HUES6 (cell line): ENCODE data around the gene NUDCD2.
A peak's percentile ranks its signal among the peaks of the same experiment; 100 is the strongest.

Experiments used
- H3K27ac ChIP-seq: 2 replicates; pipeline ENCODE4 v1.7.0; 2013; ENCODE audit warnings: low read depth, mild to moderate bottlenecking, low read length, inconsistent platforms
- H3K27me3 ChIP-seq: 2 replicates; pipeline ENCODE4 v1.6.1; 2013; ENCODE audit warnings: low read length; ENCODE audit not compliant: control insufficient read depth, insufficient read depth
- H3K36me3 ChIP-seq: 2 replicates; pipeline ENCODE4 v1.6.1; 2013; ENCODE audit warnings: low read length; ENCODE audit not compliant: control insufficient read depth, insufficient read depth
- H3K4me1 ChIP-seq: 2 replicates; pipeline ENCODE4 v1.6.1; 2013; ENCODE audit warnings: low read length; ENCODE audit not compliant: control insufficient read depth, insufficient read depth
- H3K4me3 ChIP-seq: 2 replicates; pipeline ENCODE4 v1.5.1; 2013; ENCODE audit warnings: low read depth, low read length
- H3K9ac ChIP-seq: one replicate; pipeline ENCODE4 v1.6.1; 2013; ENCODE audit warnings: mild to moderate bottlenecking, low read length
- H3K9me3 ChIP-seq: 2 replicates; pipeline ENCODE4 v1.6.1; 2013; ENCODE audit warnings: low read depth, low read length; ENCODE audit not compliant: control insufficient read depth, insufficient read depth

Gene NUDCD2, protein sequence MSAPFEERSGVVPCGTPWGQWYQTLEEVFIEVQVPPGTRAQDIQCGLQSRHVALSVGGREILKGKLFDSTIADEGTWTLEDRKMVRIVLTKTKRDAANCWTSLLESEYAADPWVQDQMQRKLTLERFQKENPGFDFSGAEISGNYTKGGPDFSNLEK

DNA sequence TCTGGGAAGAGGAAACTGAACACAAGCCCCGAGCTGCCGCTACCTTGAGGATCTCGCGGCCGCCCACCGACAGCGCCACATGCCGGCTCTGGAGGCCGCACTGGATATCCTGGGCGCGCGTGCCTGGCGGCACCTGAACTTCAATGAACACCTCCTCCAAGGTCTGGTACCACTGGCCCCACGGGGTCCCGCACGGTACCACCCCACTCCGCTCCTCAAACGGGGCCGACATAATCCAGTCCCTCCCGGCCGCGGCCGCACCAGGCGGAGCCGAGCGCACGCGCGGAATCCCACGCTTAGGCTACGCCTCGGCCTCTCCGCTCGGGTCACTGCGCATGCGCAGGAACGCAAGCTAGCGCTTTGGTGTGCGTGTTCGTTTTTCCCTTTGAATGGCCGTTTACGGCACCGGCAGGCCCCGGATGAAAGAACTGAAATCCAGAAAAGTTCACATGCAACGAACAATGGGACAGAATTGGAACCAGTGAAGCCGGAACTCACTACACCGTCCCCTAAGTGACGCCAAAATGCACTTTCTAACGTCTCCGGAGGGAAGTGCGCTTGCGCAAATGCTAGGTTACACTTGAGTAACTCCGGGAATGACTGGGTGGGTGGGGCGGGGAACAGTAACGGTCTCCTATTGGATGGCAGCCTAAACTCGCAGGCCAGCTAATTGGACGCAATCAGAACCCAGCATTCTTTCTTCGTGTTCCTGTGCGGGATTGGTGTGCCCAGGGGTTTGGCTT is at the start of gene NUDCD2:
Gene NUDCD2, minus strand, starts transcription at position 284 of the 743 bp plus-strand sequence. Its CDS starts 52 bp downstream, at position 232.
- H3K9me3 ChIP-seq, result no peaks in the 10 kb centered on the region
- peak within 1 kb of the TSS; percentile 98 for H3K9ac ChIP-seq
- peak within 1 kb of the TSS; percentile 96 for H3K27ac ChIP-seq
- H3K27me3 ChIP-seq, result no peaks in the 10 kb centered on the region
- H3K4me3 ChIP-seq, result peak within 1 kb of the TSS; percentile 92
- peaks cover 5% of the 10 kb centered on the region; the same call in 1 of the 2 replicates for H3K4me1 ChIP-seq
- H3K36me3 ChIP-seq, result peaks cover 27% of the 10 kb centered on the region

DNA sequence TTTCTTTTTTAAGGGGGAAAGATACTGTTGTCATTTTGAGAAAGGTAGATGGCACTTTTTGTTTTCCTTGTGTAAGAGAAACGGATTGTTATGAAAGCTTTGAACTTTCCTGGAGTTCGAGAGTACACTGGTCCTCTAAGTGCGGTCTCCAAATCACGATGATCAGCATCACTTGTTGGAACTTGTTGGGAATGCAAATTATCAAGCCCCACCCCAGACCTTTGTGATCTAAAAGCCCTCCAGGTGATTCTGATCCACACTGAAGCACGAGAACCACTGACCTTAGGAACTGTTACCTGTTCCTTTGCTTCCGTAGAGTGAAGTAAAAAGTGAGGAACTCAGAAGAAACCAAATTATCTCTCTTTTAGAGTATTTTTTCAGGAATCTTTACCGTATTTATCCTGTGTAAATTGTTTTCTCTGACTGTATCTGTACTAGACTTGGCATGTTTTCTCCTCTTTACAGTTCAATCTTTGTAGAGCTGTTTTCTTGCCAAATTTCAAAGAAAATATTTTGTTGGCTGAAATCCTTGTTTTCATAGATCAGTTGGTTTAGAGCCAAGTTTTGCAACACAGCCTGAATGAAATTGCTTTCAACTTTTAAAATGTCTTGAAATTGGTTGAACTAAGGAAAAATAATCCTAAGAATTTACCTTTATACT is 49.5 kb upstream of the NUDCD2 start:
- Histone ChIP-seq H3K4me3 (peak overlapping the region; percentile 27), H3K9me3 (no peaks in the 10 kb centered on the region), H3K27ac (peak overlapping the region; percentile 12; the same call in 1 of the 2 replicates), H3K27me3 (no peaks in the 10 kb centered on the region), H3K9ac (no peak overlapping the region), H3K4me1 (peaks cover 21% of the 10 kb centered on the region), H3K36me3 (peaks cover 29% of the 10 kb centered on the region)

DNA sequence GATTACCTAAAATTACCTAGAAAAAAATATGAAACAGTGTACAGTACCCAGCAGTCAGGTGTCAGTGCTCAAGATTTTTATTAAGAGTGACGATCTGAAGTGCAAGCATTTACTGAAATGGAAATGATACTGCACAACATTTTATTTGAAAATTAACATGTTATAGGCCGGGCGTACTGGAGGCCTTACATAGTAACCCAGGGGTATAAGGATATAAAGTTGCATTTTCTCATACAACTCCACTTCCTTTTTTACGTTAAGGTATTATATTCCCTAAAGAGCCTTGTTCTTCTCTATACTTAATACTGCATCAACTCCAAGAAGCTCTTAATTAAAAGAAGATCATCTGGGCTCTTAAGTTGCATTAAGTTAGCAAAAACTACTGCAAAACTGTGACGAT is 48.9 kb upstream of the NUDCD2 start:
- peak overlapping the region; percentile 12; the same call in 1 of the 2 replicates for H3K27ac ChIP-seq
- no peaks in the 10 kb centered on the region for H3K27me3 ChIP-seq
- peak overlapping the region; percentile 27 for H3K4me3 ChIP-seq
- H3K9ac ChIP-seq, result no peak overlapping the region
- H3K36me3 ChIP-seq, result peaks cover 22% of the 10 kb centered on the region
- H3K4me1 ChIP-seq, result peaks cover 21% of the 10 kb centered on the region
- no peaks in the 10 kb centered on the region for H3K9me3 ChIP-seq

DNA sequence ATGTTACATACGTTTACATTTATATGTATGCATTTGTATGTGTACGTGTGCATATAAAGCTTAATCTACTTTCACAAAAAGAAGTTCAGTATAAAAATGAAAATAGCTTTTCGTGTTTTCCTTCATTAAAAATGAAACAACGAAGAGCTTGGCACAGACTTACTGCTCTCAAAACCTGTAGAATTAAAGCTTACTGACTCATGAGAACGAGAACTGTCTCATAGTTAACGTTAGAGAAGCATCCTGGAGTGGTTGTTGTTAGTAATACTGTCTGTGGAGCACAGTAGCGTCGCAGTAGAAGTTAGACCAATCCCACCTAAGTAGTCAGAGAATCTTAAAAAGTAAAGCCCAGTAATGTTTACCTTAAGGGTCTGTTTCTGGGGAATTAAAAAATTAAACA is 46.8 kb upstream of the NUDCD2 start:
- H3K4me3 ChIP-seq, result peak overlapping the region; percentile 92
- H3K36me3 ChIP-seq, result peaks cover 2% of the 10 kb centered on the region
- H3K27ac ChIP-seq, result no peak overlapping the region
- H3K9ac ChIP-seq, result peak overlapping the region; percentile 90
- no peaks in the 10 kb centered on the region for H3K9me3 ChIP-seq
- H3K4me1 ChIP-seq, result peaks cover 31% of the 10 kb centered on the region
- H3K27me3 ChIP-seq, result no peaks in the 10 kb centered on the region

DNA sequence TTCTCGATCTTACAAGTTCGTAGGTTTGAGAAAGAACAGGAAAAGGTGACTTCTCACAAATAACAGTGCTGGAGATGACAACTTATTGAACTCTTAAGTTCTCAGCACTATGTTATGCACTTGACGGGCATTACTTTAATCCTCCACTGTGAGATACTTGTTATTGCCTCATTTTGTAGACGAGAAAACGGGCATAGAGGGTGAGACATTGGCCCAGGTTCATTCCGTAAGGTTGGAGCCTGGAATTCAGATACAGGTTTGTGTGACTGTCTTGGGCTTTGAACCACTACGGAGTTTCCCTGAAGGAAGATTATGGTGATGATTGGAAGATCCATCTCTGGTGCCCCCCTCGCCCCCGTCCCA is 46.2 kb upstream of the NUDCD2 start:
- no peaks in the 10 kb centered on the region for H3K9me3 ChIP-seq
- H3K4me3 ChIP-seq, result peak overlapping the region; percentile 92
- no peaks in the 10 kb centered on the region for H3K27me3 ChIP-seq
- no peaks in the 10 kb centered on the region for H3K36me3 ChIP-seq
- H3K27ac ChIP-seq, result peak overlapping the region; percentile 97
- peaks cover 31% of the 10 kb centered on the region for H3K4me1 ChIP-seq
- peak overlapping the region; percentile 90 for H3K9ac ChIP-seq

DNA sequence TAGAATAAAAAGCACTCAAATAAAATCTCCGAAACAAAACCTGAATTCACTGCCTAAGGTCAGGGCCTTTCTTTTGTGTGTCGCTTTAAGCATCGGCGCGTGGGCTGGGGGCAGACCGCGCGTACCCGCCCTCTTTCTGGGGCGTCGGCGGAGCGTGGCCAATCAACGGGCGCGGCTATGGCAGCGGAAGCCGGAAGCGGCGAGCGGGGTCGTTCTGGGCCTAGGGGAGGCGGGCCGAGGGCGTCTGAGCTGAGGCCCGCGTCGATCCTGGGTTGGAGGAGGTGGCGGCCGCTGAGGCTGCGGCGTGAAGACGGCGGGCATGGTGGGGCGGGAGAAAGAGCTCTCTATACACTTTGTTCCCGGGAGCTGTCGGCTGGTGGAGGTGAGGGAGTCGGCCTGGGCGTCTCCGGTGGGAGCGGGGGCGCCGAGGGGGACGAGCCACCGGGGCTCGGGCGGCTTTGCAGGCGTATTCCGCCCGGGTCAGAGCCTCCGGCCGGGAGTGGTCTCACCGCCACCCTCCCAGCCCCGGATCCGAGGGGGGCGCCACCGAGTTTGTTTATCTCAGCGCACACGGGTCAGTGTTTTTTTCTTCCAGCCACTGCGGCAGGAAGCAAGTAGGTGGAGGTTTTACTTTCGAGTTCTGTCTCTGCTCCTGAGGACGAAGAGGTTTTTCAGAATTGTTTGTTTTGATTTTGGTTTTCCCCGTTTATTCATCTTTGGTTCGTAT is 45.6 kb upstream of the NUDCD2 start, which contains the start of gene MAT2B:
Gene MAT2B, plus strand, starts transcription at position 252 of the 727 bp plus-strand sequence. Its CDS starts 68 bp downstream, at position 320.
- Histone ChIP-seq H3K4me3 (peak within 1 kb of the TSS; percentile 92), H3K9ac (peak within 1 kb of the TSS; percentile 90), H3K9me3 (no peaks in the 10 kb centered on the region), H3K27me3 (no peaks in the 10 kb centered on the region), H3K36me3 (no peaks in the 10 kb centered on the region), H3K27ac (peak within 1 kb of the TSS; percentile 97), H3K4me1 (peaks cover 31% of the 10 kb centered on the region)

DNA sequence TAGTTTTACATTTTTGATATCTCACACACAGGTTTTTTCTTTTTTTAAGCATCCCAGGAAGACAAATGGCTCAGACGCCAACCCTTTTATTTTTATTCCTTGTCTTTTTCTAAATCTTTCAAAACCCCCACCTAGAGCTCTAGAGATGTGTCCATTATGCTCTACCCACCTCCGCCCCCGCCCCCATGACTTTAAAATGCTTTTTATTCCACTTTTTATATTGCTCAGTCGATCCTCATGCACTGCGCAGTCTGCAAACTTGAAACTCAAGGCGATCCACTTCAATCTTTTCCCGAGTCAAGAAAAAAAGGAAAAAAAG is 45.1 kb upstream of the NUDCD2 start:
- H3K9me3 ChIP-seq, result no peaks in the 10 kb centered on the region
- peaks cover 31% of the 10 kb centered on the region for H3K4me1 ChIP-seq
- H3K9ac ChIP-seq, result peak overlapping the region; percentile 90
- H3K36me3 ChIP-seq, result no peaks in the 10 kb centered on the region
- no peaks in the 10 kb centered on the region for H3K27me3 ChIP-seq
- peak overlapping the region; percentile 97 for H3K27ac ChIP-seq
- peak overlapping the region; percentile 92 for H3K4me3 ChIP-seq

DNA sequence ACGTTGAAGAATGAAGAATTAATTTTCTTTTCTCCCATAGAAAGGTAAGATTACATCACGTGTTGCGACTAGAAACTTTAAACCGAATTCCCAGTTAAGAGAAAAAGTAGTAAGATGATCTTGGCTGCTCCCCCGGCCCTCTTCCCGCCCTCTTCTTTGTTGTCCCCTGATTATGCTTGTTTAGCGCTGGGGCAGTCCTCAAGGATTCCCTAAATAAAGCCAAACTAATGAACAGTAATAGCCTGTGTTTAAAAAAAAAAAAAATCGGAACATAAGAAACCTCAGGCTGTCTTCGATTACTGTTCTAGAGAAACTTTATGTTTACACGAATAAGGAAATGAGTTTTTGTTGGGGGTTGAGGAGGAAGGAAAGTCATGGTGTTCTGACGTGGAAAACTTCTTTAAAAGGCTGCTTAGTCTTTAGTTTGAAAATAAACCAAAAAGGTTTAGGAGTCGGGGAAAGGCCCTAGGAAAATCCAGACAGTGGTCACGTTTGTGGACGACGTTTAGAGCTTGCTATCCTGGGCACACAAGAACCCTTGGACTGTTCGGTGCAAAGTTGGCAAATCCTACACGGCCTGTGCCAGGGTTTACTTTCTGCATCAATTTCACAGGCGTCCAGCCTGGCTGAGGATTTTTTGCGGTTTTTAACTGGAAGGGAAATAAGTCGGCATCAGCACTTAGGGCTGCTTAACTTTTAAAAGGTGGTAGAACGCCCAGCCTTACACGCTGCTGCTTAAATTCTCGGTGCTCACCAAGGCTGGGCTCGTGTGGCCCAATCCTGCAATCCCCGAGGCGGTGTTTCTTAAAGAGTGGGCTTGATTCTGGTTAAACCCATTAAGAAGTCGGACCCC is 44.4 kb upstream of the NUDCD2 start:
- peak overlapping the region; percentile 92 for H3K4me3 ChIP-seq
- H3K9me3 ChIP-seq, result no peaks in the 10 kb centered on the region
- no peaks in the 10 kb centered on the region for H3K27me3 ChIP-seq
- H3K9ac ChIP-seq, result peak overlapping the region; percentile 90
- peaks cover 26% of the 10 kb centered on the region for H3K4me1 ChIP-seq
- H3K36me3 ChIP-seq, result no peaks in the 10 kb centered on the region
- H3K27ac ChIP-seq, result peak overlapping the region; percentile 97

DNA sequence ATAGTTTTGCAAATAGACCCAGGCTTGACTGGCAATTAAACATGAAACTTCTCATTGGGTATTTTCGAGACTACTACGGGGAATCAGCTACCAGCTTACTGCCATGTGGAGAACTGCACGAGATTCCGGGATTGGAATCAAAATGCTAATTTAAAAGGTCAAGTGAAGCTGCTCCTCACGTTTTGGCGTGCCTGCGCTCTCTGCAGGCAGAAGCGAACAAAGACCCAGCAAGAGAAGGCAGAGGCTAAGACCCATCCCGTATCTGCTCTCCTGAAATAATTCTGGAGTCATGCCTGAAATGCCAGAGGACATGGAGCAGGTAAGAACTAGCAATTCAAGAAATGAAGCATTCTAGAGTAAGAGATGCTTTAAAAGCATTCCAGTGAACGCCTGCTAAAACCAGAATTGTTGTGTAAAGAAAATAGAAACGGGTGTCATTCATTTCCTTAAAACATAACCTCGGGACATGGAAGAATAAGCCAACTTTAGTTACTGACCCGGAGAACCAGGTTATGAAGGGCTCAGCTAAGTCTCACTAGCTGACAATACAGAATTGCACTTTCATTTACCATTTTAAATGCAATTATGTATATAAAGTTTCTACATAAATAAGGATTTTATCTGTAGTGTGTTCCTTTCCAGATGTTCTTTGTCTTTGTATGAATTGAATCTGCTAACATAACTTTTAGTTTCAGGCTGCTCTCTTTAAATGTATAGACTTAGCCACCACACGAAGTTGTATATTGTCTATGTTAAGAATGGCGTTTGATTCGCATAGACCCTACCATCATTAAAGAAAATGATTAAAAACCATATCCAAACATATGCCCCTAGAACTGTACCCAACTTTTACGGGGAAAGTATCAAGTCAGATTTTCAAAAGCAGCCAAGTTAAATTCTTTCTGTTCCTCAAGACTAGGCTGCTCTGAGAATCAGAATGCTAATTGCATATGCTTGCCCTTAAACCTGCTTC is 43.5 kb upstream of the NUDCD2 start:
- H3K9ac ChIP-seq, result peak overlapping the region; percentile 90
- no peaks in the 10 kb centered on the region for H3K9me3 ChIP-seq
- no peaks in the 10 kb centered on the region for H3K27me3 ChIP-seq
- peak overlapping the region; percentile 97 for H3K27ac ChIP-seq
- H3K4me1 ChIP-seq, result peaks cover 17% of the 10 kb centered on the region
- peak overlapping the region; percentile 92 for H3K4me3 ChIP-seq
- no peaks in the 10 kb centered on the region for H3K36me3 ChIP-seq
